Endothelial cell of umbilical vein (primary cell): ENCODE data around the gene TRDMT1. TPM values are rescaled to one million over a fixed set of nuclear protein-coding genes. Genes with fewer than 3 reads are reported as not detected.

Experiments
- BruUV-seq: library from RNA; stranded (reverse); fragments of 400-500 nt; replicated peaks from 2 replicates; lab custom pipeline; 2021; lab: Mats Ljungman, UMichigan
- CTCF ChIA-PET: fragments of 300-600, 350-600 bp; sonication (Branson Sonifier 250); formaldehyde crosslinking; loops from one replicate; lab custom pipeline; 2021; ENCODE audit warnings: antibody characterized with exemption, inconsistent platforms; lab: Charles Lee
- POLR2A ChIA-PET: fragments of 300-600, 350-600 bp; sonication (Branson Sonifier 250); formaldehyde crosslinking; loops from one replicate; lab custom pipeline; 2021; ENCODE audit warnings: antibody characterized with exemption, inconsistent platforms; lab: Charles Lee
- DNase-seq: peaks from one replicate; pipeline ENCODE4 v3.0.0-alpha.2; 2011; ENCODE audit warnings: low read depth, low spot score
- FAIRE-seq: peaks from 2 replicates; lab custom pipeline; 2011; peaks lifted over from hg19 to GRCh38; lab: Jason Lieb, UNC
- H2AFZ ChIP-seq: 2 replicates; pipeline ENCODE4 v1.6.0; 2012; ENCODE audit warnings: low read depth, low read length, control low read depth, inconsistent platforms
- H3K27ac ChIP-seq: 2 replicates; pipeline ENCODE4 v1.5.1; 2011; ENCODE audit warnings: low read depth, mild to moderate bottlenecking, control low read depth, low read length, moderate library complexity; ENCODE audit not compliant: insufficient read depth
- H3K27me3 ChIP-seq, 2 experiments: 2 replicates each; pipeline versions ENCODE4 v1.6.0 to v1.6.1; 2011; ENCODE audit warnings: low read length in 2 of 2, mixed read lengths in 1 of 2; ENCODE audit not compliant: control insufficient read depth in 2 of 2, insufficient read depth in 2 of 2
- H3K36me3 ChIP-seq, 2 experiments: 2 replicates in 1 of 2; 3 replicates in 1 of 2; pipeline ENCODE4 v1.5.1; 2011; ENCODE audit warnings: low read length in 2 of 2, mild to moderate bottlenecking in 1 of 2, moderate library complexity in 1 of 2; ENCODE audit not compliant: control insufficient read depth in 2 of 2, insufficient read depth in 2 of 2; ENCODE audit errors: extremely low read depth in 1 of 2
- H3K4me1 ChIP-seq: 3 replicates; pipeline ENCODE4 v1.5.1; 2011; ENCODE audit warnings: mild to moderate bottlenecking, low read length; ENCODE audit not compliant: control insufficient read depth, insufficient read depth; ENCODE audit errors: extremely low read depth
- H3K4me2 ChIP-seq: 2 replicates; pipeline ENCODE4 v1.6.1; 2011; ENCODE audit warnings: low read length, control low read depth, mixed read lengths; ENCODE audit not compliant: insufficient read depth
- H3K4me3 ChIP-seq, 3 experiments: fragments of 200-600 bp in 1 of 3; sonication (generic), shearing (Covaris generic) in 1 of 3; replicated peaks in 1 of 3; 2 replicates each; pipeline ENCODE4 v1.5.1; 2011 to 2016; ENCODE audit warnings: control low read depth in 3 of 3, low read length in 3 of 3, mild to moderate bottlenecking in 2 of 3, inconsistent platforms in 1 of 3, low read depth in 1 of 3, moderate library complexity in 1 of 3; ENCODE audit not compliant: insufficient read depth in 1 of 3
- H3K79me2 ChIP-seq: 2 replicates; pipeline ENCODE4 v1.6.0; 2012; ENCODE audit warnings: low read length, inconsistent platforms; ENCODE audit not compliant: control insufficient read depth, insufficient read depth
- H3K9ac ChIP-seq: replicated peaks from 2 replicates; pipeline ENCODE3; 2011; ENCODE audit warnings: low read length, control low read depth; ENCODE audit not compliant: insufficient read depth; ENCODE audit errors: extremely low read depth
- H3K9me1 ChIP-seq: replicated peaks from 3 replicates; pipeline ENCODE4 v1.6.0; 2011; ENCODE audit warnings: mild to moderate bottlenecking, low read length; ENCODE audit not compliant: control insufficient read depth, insufficient read depth; ENCODE audit errors: extremely low read depth
- H3K9me3 ChIP-seq: replicated peaks from 2 replicates; pipeline ENCODE4 v1.5.1; 2012; ENCODE audit warnings: low read length, inconsistent platforms; ENCODE audit not compliant: control insufficient read depth, insufficient read depth
- H4K20me1 ChIP-seq: replicated peaks from 2 replicates; pipeline ENCODE3; 2011; ENCODE audit warnings: mild to moderate bottlenecking, low read length; ENCODE audit not compliant: control insufficient read depth, insufficient read depth; ENCODE audit errors: extremely low read depth
- EZH2 ChIP-seq: IDR thresholded peaks from 2 replicates; pipeline ENCODE4 v1.6.1; 2012; ENCODE audit warnings: borderline replicate concordance, low read depth, mild to moderate bottlenecking, moderate library complexity, low read length, inconsistent platforms; ENCODE audit not compliant: severe bottlenecking
- FOS ChIP-seq: IDR thresholded peaks from 2 replicates; pipeline ENCODE4 v1.6.1; 2011; ENCODE audit warnings: mild to moderate bottlenecking, low read length, moderate library complexity, borderline replicate concordance; ENCODE audit not compliant: insufficient read depth
- GATA2 ChIP-seq: IDR thresholded peaks from 2 replicates; pipeline ENCODE4 v1.7.0; 2011; ENCODE audit warnings: low read depth, mild to moderate bottlenecking, moderate library complexity, mixed read lengths, low read length; ENCODE audit not compliant: insufficient read length, insufficient read depth
- JUN ChIP-seq: IDR thresholded peaks from 2 replicates; pipeline ENCODE4 v1.6.1; 2011; ENCODE audit warnings: borderline replicate concordance, low read depth; ENCODE audit not compliant: insufficient read length, insufficient read depth
- MYC ChIP-seq: IDR thresholded peaks from one replicate; pipeline ENCODE4 v1.6.1; 2011; ENCODE audit warnings: mild to moderate bottlenecking, low read depth, low read length
- POLR2A ChIP-seq: IDR thresholded peaks from 2 replicates; pipeline ENCODE4 v1.6.1; 2012; ENCODE audit warnings: low read depth, mild to moderate bottlenecking, control low read depth, low read length
- POLR2AphosphoS5 ChIP-seq: IDR thresholded peaks from 2 replicates; pipeline ENCODE4 v1.6.1; 2012; ENCODE audit warnings: low read depth, mild to moderate bottlenecking, control low read depth, low read length, moderate library complexity; ENCODE audit not compliant: insufficient read depth
- dilution Hi-C: fragments of 300-500 bp; cut with MboI; formaldehyde crosslinking; loops from one replicate; pipeline ENCODE4 v1.15.0; 2019; ENCODE audit warnings: low sequenced_read_pairs; ENCODE audit not compliant: extremely low pct_ligation_motif_present
- intact Hi-C: fragments of 100-400 bp; cut with micrococcal nuclease; formaldehyde crosslinking; loops from one replicate; pipeline ENCODE4 v1.10.0; 2022
- polyA plus RNA-seq, 4 experiments: library from polyadenylated mRNA; depleted of rRNA in 3 of 4; stranded (reverse) in 3 of 4; unstranded in 1 of 4; fragments of >200 nt; gene quantifications; 2 replicates each; pipeline versions ENCODE4 v1.2.1 to v1.2.3, GENCODE V29; 2011 to 2012; ENCODE audit warnings: missing spikeins in 1 of 4
- total RNA-seq: library from RNA; stranded (reverse); gene quantifications from 2 replicates; pipeline ENCODE4 v1.2.3, GENCODE V29; 2021
- TF ChIP-seq, protein P1 (sequence below): IDR thresholded peaks from 2 replicates; pipeline ENCODE4 v1.6.1; 2011; ENCODE audit not compliant: insufficient read depth, insufficient read length
- TF ChIP-seq, protein P2 (sequence below), 2 donors: IDR thresholded peaks; 1 replicate in 1 of 2; 2 replicates in 1 of 2; pipeline ENCODE4 v1.5.1; 2011; ENCODE audit warnings: low read length in 2 of 2, mild to moderate bottlenecking in 2 of 2, moderate library complexity in 2 of 2, control low read depth in 1 of 2, inconsistent platforms in 1 of 2, low read depth in 1 of 2; ENCODE audit not compliant: insufficient read depth in 1 of 2; ENCODE audit errors: extremely low read depth in 1 of 2

Gene TRDMT1
- total and polyA plus RNA-seq, 2 donors (not counting 3 experiments of a cell fraction or from before 2014, with no cell fraction given), result 10.0 to 12.3 TPM

DNA sequence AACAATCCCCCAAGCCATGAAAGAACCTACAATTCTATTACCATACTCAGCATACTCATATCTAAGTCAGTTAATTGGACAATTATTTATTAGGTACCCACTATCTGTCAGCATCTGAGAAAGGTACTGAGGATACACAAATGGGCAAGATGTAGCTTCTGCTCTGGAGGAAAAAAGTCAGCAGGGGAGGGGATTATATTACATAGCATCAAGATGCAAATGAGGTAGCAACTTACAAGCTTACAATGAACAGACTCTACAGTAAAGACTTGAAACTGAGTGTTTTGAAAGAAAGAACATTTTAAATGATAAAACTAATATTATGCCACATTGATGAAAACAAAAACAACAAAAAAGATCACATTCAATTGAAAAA lies 61.1 kb downstream of the TRDMT1 start:
- Histone ChIP-seq H3K9ac (no peak overlapping the region), H4K20me1 (no peaks in the 10 kb centered on the region), H3K79me2 (no peaks in the 10 kb centered on the region), H3K27ac (no peak overlapping the region), H3K4me1 (no peaks in the 10 kb centered on the region), H2AFZ (no peak overlapping the region), H3K27me3 (no peaks in the 10 kb centered on the region), H3K9me3 (no peaks in the 10 kb centered on the region), H3K9me1 (no peaks in the 10 kb centered on the region), H3K36me3 (no peaks in the 10 kb centered on the region), H3K4me2 (no peak overlapping the region), H3K4me3 (no peak overlapping the region)
- dilution Hi-C loops (no loop called here), intact Hi-C loops (no loop called here)
- CTCF ChIA-PET, result interaction anchor here (0.8 to 1.4 kb wide), 3 partner anchors 8 to 40 kb away, joined by 3 read pairs; no protein-coding TSS in a partner anchor
- no TSS peak for BruUV-seq
- TF ChIP-seq EZH2 (no peak), GATA2 (no peak), MYC (no peak)
- TF ChIP-seq, protein P1, sequence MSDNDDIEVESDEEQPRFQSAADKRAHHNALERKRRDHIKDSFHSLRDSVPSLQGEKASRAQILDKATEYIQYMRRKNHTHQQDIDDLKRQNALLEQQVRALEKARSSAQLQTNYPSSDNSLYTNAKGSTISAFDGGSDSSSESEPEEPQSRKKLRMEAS, result no peak
- POLR2A ChIA-PET, result no interaction called here
- no peak for DNase-seq
- no peak for FAIRE-seq

GRCh38 chr10:17138460-17139042 lies 62.9 kb downstream of the TRDMT1 start:
- no peak for DNase-seq
- no peak overlapping the region for H3K4me2 ChIP-seq
- TF ChIP-seq EZH2 (no peak), FOS (no peak), POLR2A (no peak), GATA2 (no peak), MYC (no peak), POLR2AphosphoS5 (no peak), JUN (no peak)
- TF ChIP-seq, protein P1, result no peak
- TF ChIP-seq, protein P2, sequence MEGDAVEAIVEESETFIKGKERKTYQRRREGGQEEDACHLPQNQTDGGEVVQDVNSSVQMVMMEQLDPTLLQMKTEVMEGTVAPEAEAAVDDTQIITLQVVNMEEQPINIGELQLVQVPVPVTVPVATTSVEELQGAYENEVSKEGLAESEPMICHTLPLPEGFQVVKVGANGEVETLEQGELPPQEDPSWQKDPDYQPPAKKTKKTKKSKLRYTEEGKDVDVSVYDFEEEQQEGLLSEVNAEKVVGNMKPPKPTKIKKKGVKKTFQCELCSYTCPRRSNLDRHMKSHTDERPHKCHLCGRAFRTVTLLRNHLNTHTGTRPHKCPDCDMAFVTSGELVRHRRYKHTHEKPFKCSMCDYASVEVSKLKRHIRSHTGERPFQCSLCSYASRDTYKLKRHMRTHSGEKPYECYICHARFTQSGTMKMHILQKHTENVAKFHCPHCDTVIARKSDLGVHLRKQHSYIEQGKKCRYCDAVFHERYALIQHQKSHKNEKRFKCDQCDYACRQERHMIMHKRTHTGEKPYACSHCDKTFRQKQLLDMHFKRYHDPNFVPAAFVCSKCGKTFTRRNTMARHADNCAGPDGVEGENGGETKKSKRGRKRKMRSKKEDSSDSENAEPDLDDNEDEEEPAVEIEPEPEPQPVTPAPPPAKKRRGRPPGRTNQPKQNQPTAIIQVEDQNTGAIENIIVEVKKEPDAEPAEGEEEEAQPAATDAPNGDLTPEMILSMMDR (IDR thresholded peaks at IDR 0.05; ENCODE audit: extremely low read depth in 1 of 2, insufficient read depth in 1 of 2, low read depth in 1 of 2, low read length in 2 of 2), result no peak
- no peaks in the 10 kb centered on the region for H3K27me3 ChIP-seq
- no peaks in the 10 kb centered on the region for H3K36me3 ChIP-seq
- ChIA-PET CTCF (interaction anchor here (1.3 kb wide), 1 partner anchor 15 kb away, joined by 3 read pairs; no protein-coding TSS in a partner anchor), POLR2A (no interaction called here)
- H3K9me1 ChIP-seq, result no peaks in the 10 kb centered on the region
- H3K27ac ChIP-seq, result no peak overlapping the region
- H3K9me3 ChIP-seq, result no peaks in the 10 kb centered on the region
- dilution Hi-C loops, result no loop called here
- H3K9ac ChIP-seq, result no peak overlapping the region
- no peak for FAIRE-seq
- intact Hi-C loops, result no loop called here
- BruUV-seq, result no TSS peak
- no peak overlapping the region for H2AFZ ChIP-seq
- no peaks in the 10 kb centered on the region for H3K4me1 ChIP-seq
- no peak overlapping the region for H3K4me3 ChIP-seq
- H3K79me2 ChIP-seq, result no peaks in the 10 kb centered on the region
- no peaks in the 10 kb centered on the region for H4K20me1 ChIP-seq
